DND-41 (cell line): ENCODE data around the gene DYSF.

ENCODE experiments used
- ATAC-seq: fragments of 200-7000 bp; cut with Tn5 transposase; 3 replicates; pipeline ENCODE4 v1.9.1; 2021; ENCODE audit warnings: low read depth; ENCODE audit not compliant: insufficient read depth
- DNase-seq: peaks from one replicate; pipeline ENCODE4 v3.0.0-alpha.2; 2020
- H2AFZ ChIP-seq: 2 replicates; pipeline ENCODE4 v1.6.0; 2012; ENCODE audit warnings: low read depth, low read length
- H3K27ac ChIP-seq: 2 replicates; pipeline ENCODE4 v1.5.1; 2012; ENCODE audit warnings: low read length, inconsistent platforms
- H3K27me3 ChIP-seq: fragments of 200-600 bp; sonication (generic); 2 replicates; pipeline ENCODE4 v1.6.0; 2012; ENCODE audit warnings: low read length, mild to moderate bottlenecking, inconsistent platforms; ENCODE audit not compliant: insufficient read depth, poor library complexity
- H3K36me3 ChIP-seq: 2 replicates; pipeline ENCODE4 v1.5.1; 2012; ENCODE audit warnings: low read length, inconsistent platforms; ENCODE audit not compliant: insufficient read depth
- H3K4me1 ChIP-seq: 2 replicates; pipeline ENCODE4 v1.5.1; 2012; ENCODE audit warnings: mild to moderate bottlenecking, low read length; ENCODE audit not compliant: insufficient read depth
- H3K4me2 ChIP-seq: 2 replicates; pipeline ENCODE4 v1.6.0; 2012; ENCODE audit warnings: mild to moderate bottlenecking, moderate library complexity, low read length, inconsistent platforms; ENCODE audit not compliant: insufficient read depth
- H3K4me3 ChIP-seq, 2 experiments: fragments of 200-600 bp in 1 of 2; shearing (Covaris generic) in 1 of 2; 2 replicates each; pipeline ENCODE4 v1.5.1; 2012 to 2016; ENCODE audit warnings: inconsistent platforms in 2 of 2, low read length in 2 of 2, mild to moderate bottlenecking in 2 of 2, low read depth in 1 of 2, moderate library complexity in 1 of 2
- H3K79me2 ChIP-seq: 2 replicates; pipeline ENCODE4 v1.6.0; 2012; ENCODE audit warnings: low read length, inconsistent platforms; ENCODE audit not compliant: insufficient read depth
- H3K9ac ChIP-seq: 2 replicates; pipeline ENCODE4 v1.6.0; 2012; ENCODE audit warnings: low read depth, mild to moderate bottlenecking, inconsistent platforms, low read length, moderate library complexity
- H3K9me3 ChIP-seq: 2 replicates; pipeline ENCODE4 v1.5.1; 2012; ENCODE audit warnings: low read length, moderate library complexity, mild to moderate bottlenecking, inconsistent platforms; ENCODE audit not compliant: insufficient read depth, severe bottlenecking
- H4K20me1 ChIP-seq: 2 replicates; pipeline ENCODE4 v1.6.0; 2012; ENCODE audit warnings: low read length; ENCODE audit not compliant: insufficient read depth
- CTCF ChIP-seq: IDR thresholded peaks from 2 replicates; pipeline ENCODE4 v1.5.1; 2012; ENCODE audit warnings: borderline replicate concordance, low read length, moderate library complexity, mild to moderate bottlenecking; ENCODE audit not compliant: poor library complexity, severe bottlenecking; ENCODE audit errors: extremely low read depth
- EZH2 ChIP-seq: IDR thresholded peaks from 3 replicates; pipeline ENCODE4 v1.6.1; 2012; ENCODE audit warnings: borderline replicate concordance, low read depth, mild to moderate bottlenecking, moderate library complexity, low read length, inconsistent platforms; ENCODE audit not compliant: severe bottlenecking

DYSF gene

GRCh38 chr2:71494523-71495155 is 41.3 kb downstream of the DYSF start:
- DNase-seq (no peak), ATAC-seq (no peak)
- H3K9ac ChIP-seq = no peak overlapping the region
- no peaks in the 10 kb centered on the region for H3K79me2 ChIP-seq
- no peak for TF ChIP-seq CTCF
- TF ChIP-seq EZH2 = no peak
- no peaks in the 10 kb centered on the region for H3K4me1 ChIP-seq
- no peaks in the 10 kb centered on the region for H3K9me3 ChIP-seq
- H3K4me2 ChIP-seq = no peak overlapping the region
- H3K4me3 ChIP-seq = no peak overlapping the region
- no peaks in the 10 kb centered on the region for H3K27me3 ChIP-seq
- H2AFZ ChIP-seq = no peak overlapping the region
- H4K20me1 ChIP-seq = no peaks in the 10 kb centered on the region
- H3K36me3 ChIP-seq = no peaks in the 10 kb centered on the region
- H3K27ac ChIP-seq = no peak overlapping the region

- Histone ChIP-seq H3K79me2 (no peaks in the 10 kb centered on the region), H2AFZ (no peak overlapping the region), H3K4me3 (no peak overlapping the region), H3K9me3 (no peaks in the 10 kb centered on the region), H3K36me3 (no peaks in the 10 kb centered on the region), H3K4me1 (no peaks in the 10 kb centered on the region), H3K27me3 (no peaks in the 10 kb centered on the region), H4K20me1 (no peaks in the 10 kb centered on the region), H3K4me2 (no peak overlapping the region), H3K9ac (no peak overlapping the region), H3K27ac (no peak overlapping the region)
- ATAC-seq = no peak
- TF ChIP-seq CTCF (no peak), EZH2 (no peak)
- no peak for DNase-seq
Observed at GRCh38 chr2:71496156-71496770, 42.9 kb downstream of the DYSF start.

GRCh38 chr2:71498261-71498701 is 44.9 kb downstream of the DYSF start:
- Histone ChIP-seq H3K79me2 (no peaks in the 10 kb centered on the region), H2AFZ (no peak overlapping the region), H3K9me3 (no peaks in the 10 kb centered on the region), H3K27ac (no peak overlapping the region), H3K9ac (no peak overlapping the region), H3K4me3 (no peak overlapping the region), H3K4me2 (no peak overlapping the region), H3K4me1 (no peaks in the 10 kb centered on the region), H4K20me1 (no peaks in the 10 kb centered on the region), H3K27me3 (no peaks in the 10 kb centered on the region), H3K36me3 (no peaks in the 10 kb centered on the region)
- DNase-seq (no peak), ATAC-seq (no peak)
- TF ChIP-seq EZH2 = no peak
- no peak for TF ChIP-seq CTCF
